DND-41 (cell line): ENCODE data around the gene MAP1LC3B.

ENCODE experiments used
- CTCF ChIP-seq: IDR thresholded peaks from 2 replicates; pipeline ENCODE4 v1.5.1; 2012; ENCODE audit warnings: borderline replicate concordance, low read length, moderate library complexity, mild to moderate bottlenecking; ENCODE audit not compliant: poor library complexity, severe bottlenecking; ENCODE audit errors: extremely low read depth
- EZH2 ChIP-seq: IDR thresholded peaks from 3 replicates; pipeline ENCODE4 v1.6.1; 2012; ENCODE audit warnings: borderline replicate concordance, low read depth, mild to moderate bottlenecking, moderate library complexity, low read length, inconsistent platforms; ENCODE audit not compliant: severe bottlenecking

DNA sequence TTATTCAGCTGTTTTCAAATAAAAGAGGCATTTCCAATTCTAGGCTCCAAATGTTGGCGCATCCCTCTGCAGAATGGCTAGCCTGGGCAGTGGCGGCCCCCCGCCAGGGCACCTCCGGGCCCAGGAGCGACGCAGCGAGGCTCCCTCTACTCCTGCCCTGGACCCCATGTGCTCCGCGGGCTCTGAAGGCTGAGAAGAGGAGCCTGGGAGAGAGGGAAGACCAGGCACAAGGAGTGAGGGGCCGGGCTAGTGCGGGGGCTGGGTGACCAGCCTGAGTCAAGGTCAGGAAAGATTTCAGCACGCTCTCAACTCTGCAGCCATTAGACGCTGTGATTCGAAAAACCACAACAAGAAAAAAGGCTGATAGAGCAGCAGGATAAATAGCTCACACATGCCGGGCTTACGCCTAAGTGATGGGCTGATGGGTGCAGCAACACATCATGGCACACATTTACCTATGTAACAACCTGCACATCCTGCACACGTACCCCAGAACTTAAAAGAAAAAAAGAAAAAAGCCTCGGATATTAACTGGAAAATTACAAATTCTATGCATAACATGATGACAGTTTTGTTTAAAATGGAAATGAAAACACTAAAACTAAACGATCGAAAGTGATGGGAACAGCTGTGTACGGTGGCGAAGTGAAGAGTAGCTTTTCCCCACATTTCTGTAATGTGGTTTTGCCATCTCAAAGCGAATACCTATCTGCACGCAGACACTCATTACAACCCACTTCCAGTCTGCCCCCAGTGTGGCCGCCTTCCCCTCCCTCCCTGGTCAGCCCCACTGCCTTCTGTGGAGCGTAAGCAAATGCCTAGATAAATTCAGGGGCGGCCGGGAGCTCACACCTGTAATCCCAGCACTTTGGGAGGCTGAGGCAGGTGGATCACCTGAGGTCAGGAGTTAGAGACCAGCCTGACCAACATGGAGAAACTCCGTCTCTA lies 44.4 kb downstream of the MAP1LC3B start:
- TF ChIP-seq CTCF (no peak), EZH2 (no peak)
